DMS153 treated with DMSO at 0.1 percent for 48 hours (cell line): Measurements from ENCODE around the gene ANGPTL2.

Source experiments
- DNase-seq: peaks from one replicate; lab custom pipeline; 2025; ENCODE audit not compliant: unreplicated experiment; lab: John Stamatoyannopoulos, UW

The ANGPTL2 gene

GRCh38 chr9:127053960-127054359 lies 68.5 kb downstream of the ANGPTL2 start:
- no peak for DNase-seq

GRCh38 chr9:127053057-127053821 lies 69.2 kb downstream of the ANGPTL2 start:
- DNase-seq: no peak

DNA sequence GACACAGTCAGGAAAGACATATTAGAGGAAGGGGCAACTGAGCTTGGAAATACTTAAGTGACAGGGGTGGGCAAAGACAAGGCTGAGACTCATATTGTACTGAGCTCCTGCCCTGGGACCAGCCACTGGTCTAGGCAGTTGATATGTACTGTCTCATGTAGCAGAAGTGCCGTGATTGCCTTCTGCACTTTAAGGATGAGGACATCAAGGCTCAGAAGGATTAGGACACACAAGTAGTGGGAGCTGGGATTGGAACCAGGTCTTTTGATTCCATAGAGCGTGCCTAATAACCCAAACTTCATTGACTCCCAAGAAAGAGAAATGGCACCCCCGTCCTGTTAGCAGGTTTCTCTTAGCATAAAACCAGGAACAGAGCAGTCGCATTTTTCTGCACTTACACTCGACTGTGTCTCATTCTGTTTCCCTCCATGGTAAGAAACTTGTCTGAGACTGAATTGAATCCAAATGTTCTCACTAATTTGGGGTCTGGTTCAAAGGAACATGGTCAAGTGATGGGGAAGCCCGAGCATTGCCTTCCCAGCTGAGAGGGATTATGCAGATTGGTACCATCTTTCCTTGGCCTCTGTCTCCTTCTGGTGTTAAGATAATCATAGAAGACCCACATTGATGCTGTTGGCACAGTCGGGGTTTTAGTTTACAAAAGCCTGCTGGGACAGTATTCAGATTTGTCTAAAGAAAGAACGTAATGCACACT lies 70.4 kb downstream of the ANGPTL2 start:
- DNase-seq: no peak

DNA sequence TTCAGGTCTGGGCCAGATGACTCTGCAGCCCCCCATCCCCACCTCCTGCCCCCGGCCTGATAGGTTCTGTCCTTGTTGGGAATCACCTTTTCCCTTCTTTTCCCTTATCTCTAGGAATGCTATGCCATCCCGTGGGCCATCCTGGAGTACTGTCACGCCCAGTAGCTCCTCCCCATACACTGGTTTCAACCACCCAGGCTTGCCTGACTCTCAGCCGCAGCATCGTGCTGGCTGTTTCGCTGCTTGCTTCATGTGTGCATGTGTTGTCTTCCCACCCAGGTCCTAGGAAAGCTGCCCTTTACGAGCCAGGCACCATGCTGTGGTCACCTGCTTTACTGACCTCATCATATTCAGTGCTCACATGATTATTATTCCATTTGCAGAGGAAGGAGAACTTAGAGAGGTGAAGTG lies 71.8 kb downstream of the ANGPTL2 start:
- DNase-seq: no peak

- DNase-seq: no peak
These were observed 72.3 kb downstream of the ANGPTL2 start for GRCh38 chr9:127050152-127050551.

- DNase-seq: no peak
These were observed 72.9 kb downstream of the ANGPTL2 start for GRCh38 chr9:127049581-127049980.

GRCh38 chr9:127049044-127049443 lies 73.4 kb downstream of the ANGPTL2 start:
- no peak for DNase-seq

GRCh38 chr9:127047971-127048370 lies 74.5 kb downstream of the ANGPTL2 start:
- DNase-seq: no peak

DNA sequence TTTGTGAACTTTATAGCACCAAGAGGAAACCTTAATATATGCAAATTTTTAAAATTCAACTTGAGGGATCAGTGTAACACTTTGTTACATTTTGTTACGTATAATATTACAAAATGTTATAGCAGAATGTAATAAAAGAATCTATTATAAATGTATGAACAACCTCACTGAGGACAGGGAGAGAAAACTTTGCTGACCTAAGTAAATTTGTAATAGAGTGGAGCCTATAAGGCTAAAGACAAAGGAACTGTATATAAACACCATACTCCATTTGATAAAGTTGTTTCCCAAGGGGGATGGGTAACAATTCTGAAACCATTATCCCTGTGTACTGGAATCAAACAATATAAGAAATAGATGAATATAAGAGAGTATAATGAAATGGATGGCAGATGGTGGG lies 77.3 kb downstream of the ANGPTL2 start:
- DNase-seq: no peak

- no peak for DNase-seq
These were observed 82.9 kb downstream of the ANGPTL2 start for GRCh38 chr9:127039492-127039891.

GRCh38 chr9:127038531-127038930 lies 83.9 kb downstream of the ANGPTL2 start:
- DNase-seq: no peak
